Mammary epithelial cell (primary cell): ENCODE results near the gene AMPD1.

ENCODE experiments used
- CTCF ChIP-seq, 2 donors: IDR thresholded peaks in 1 of 2; conservative IDR thresholded peaks in 1 of 2; 2 replicates each; pipeline ENCODE4 v1.5.1; 2011 to 2012; ENCODE audit warnings: inconsistent platforms in 2 of 2, low read length in 2 of 2, mild to moderate bottlenecking in 2 of 2, control low read depth in 1 of 2, low read depth in 1 of 2; ENCODE audit not compliant: insufficient read depth in 1 of 2; ENCODE audit errors: extremely low read depth in 1 of 2
- EZH2 ChIP-seq: IDR thresholded peaks from 2 replicates; pipeline ENCODE4 v1.6.1; 2012; ENCODE audit warnings: low read length, inconsistent platforms, borderline replicate concordance

GRCh38 chr1:114671939-114672275 is 23.4 kb downstream of the AMPD1 start:
- no peak for TF ChIP-seq CTCF (conservative IDR thresholded peaks at IDR 0.05 in 1 of 2, IDR thresholded peaks at IDR 0.05 in 1 of 2; ENCODE audit: extremely low read depth in 1 of 2, insufficient read depth in 1 of 2, low read depth in 1 of 2, low read length in 2 of 2)
- no peak for TF ChIP-seq EZH2
